ENCODE measurements around the gene EXD3. TPM values are rescaled to one million over a fixed set of nuclear protein-coding genes. Genes with fewer than 3 reads are reported as not detected.

The EXD3 gene
- polyA plus RNA-seq, 1 of the 3 experiments (the other 2 are of a cell fraction), result 11.5 TPM

DNA sequence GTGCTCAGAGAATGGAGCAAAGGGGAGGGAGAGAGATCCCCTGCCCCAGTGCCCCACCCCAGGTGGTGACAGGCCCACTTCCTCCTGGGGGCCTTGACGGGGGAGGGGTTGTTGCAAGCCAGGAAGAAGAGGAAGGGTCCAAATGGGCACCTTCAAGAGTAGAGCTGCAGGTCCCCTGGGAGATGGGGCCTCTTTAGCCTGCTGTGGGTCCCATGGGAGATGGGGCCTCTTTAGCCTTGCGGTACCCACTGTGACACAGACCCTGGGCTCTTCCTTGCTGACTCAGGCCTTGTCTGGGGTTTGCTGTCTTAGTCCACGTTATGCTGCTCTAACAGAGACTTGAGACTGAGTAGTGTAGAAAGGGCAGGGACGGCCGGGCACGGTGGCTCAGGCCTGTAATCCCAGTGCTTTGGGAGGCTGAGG lies 155.0 kb downstream of the EXD3 start:
- ChIA-PET CTCF (interaction anchor here (1.0 to 1.5 kb wide), 3 partner anchors 12 to 31 kb away, joined by 3 to 7 read pairs (median 6); no protein-coding TSS in a partner anchor), POLR2A (interaction anchor here (1.1 kb wide), 1 partner anchor 27 kb away, joined by 3 read pairs; no protein-coding TSS in a partner anchor)
- no peak overlapping the region for H3K4me2 ChIP-seq
- H3K4me1 ChIP-seq (ENCODE audit: control insufficient read depth in 1 of 2, insufficient read depth in 2 of 2, low read depth in 1 of 2, low read length in 1 of 2), result no peaks in the 10 kb centered on the region
- no peaks in the 10 kb centered on the region for H3K27me3 ChIP-seq (ENCODE audit: insufficient read depth)
- TF ChIP-seq SIN3A (IDR thresholded peaks at IDR 0.05; ENCODE audit: borderline replicate concordance, low read depth, low read length) (no peak), SMC3 (IDR thresholded peaks at IDR 0.05; ENCODE audit: low read depth, low read length) (no peak), TCF12 (IDR thresholded peaks at IDR 0.05) (no peak), CHD2 (IDR thresholded peaks at IDR 0.05; ENCODE audit: low read length, partially characterized antibody) (no peak), RFX5 (IDR thresholded peaks at IDR 0.05; ENCODE audit: low read length) (no peak), RXRA (IDR thresholded peaks at IDR 0.05; ENCODE audit: borderline replicate concordance, low read depth) (no peak), NFIC (IDR thresholded peaks at IDR 0.05; ENCODE audit: borderline replicate concordance) (no peak), GATA2 (CRISPR knock-in tag; IDR thresholded peaks at IDR 0.05) (no peak), EZH2phosphoT487 (IDR thresholded peaks at IDR 0.05; ENCODE audit: borderline replicate concordance, low read depth) (no peak), FOXM1 (IDR thresholded peaks at IDR 0.05; ENCODE audit: low read depth) (no peak), JUND (IDR thresholded peaks at IDR 0.05) (no peak), GABPA (IDR thresholded peaks at IDR 0.05; ENCODE audit: low read depth) (no peak), TAF1 (IDR thresholded peaks at IDR 0.05; ENCODE audit: borderline replicate concordance, low read depth, low read length) (no peak), ELF1 (IDR thresholded peaks at IDR 0.05) (no peak)
- TF ChIP-seq, protein P1, sequence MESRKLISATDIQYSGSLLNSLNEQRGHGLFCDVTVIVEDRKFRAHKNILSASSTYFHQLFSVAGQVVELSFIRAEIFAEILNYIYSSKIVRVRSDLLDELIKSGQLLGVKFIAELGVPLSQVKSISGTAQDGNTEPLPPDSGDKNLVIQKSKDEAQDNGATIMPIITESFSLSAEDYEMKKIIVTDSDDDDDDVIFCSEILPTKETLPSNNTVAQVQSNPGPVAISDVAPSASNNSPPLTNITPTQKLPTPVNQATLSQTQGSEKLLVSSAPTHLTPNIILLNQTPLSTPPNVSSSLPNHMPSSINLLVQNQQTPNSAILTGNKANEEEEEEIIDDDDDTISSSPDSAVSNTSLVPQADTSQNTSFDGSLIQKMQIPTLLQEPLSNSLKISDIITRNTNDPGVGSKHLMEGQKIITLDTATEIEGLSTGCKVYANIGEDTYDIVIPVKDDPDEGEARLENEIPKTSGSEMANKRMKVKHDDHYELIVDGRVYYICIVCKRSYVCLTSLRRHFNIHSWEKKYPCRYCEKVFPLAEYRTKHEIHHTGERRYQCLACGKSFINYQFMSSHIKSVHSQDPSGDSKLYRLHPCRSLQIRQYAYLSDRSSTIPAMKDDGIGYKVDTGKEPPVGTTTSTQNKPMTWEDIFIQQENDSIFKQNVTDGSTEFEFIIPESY (IDR thresholded peaks at IDR 0.05; ENCODE audit: borderline replicate concordance, low read depth), result no peak
- TF ChIP-seq, protein P2, sequence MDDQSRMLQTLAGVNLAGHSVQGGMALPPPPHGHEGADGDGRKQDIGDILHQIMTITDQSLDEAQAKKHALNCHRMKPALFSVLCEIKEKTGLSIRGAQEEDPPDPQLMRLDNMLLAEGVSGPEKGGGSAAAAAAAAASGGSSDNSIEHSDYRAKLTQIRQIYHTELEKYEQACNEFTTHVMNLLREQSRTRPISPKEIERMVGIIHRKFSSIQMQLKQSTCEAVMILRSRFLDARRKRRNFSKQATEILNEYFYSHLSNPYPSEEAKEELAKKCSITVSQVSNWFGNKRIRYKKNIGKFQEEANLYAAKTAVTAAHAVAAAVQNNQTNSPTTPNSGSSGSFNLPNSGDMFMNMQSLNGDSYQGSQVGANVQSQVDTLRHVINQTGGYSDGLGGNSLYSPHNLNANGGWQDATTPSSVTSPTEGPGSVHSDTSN (IDR thresholded peaks at IDR 0.05), result no peak
- TF ChIP-seq, protein P3, sequence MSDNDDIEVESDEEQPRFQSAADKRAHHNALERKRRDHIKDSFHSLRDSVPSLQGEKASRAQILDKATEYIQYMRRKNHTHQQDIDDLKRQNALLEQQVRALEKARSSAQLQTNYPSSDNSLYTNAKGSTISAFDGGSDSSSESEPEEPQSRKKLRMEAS (IDR thresholded peaks at IDR 0.05; ENCODE audit: low read depth), result no peak
- TF ChIP-seq, protein P4, sequence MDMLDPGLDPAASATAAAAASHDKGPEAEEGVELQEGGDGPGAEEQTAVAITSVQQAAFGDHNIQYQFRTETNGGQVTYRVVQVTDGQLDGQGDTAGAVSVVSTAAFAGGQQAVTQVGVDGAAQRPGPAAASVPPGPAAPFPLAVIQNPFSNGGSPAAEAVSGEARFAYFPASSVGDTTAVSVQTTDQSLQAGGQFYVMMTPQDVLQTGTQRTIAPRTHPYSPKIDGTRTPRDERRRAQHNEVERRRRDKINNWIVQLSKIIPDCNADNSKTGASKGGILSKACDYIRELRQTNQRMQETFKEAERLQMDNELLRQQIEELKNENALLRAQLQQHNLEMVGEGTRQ (IDR thresholded peaks at IDR 0.05; ENCODE audit: borderline replicate concordance, low read depth, low read length), result no peak
- no peak overlapping the region for H2AFZ ChIP-seq (ENCODE audit: low read depth)
- H3K79me2 ChIP-seq (ENCODE audit: insufficient read depth), result no peaks in the 10 kb centered on the region
- H3K4me3 ChIP-seq (ENCODE audit: low read depth in 2 of 2, low read length in 1 of 2), result no peak overlapping the region
- H3K27ac ChIP-seq (ENCODE audit: low read depth in 2 of 2, low read length in 1 of 2), result no peak overlapping the region
- 96% methylated on average over 6 of the region's 6 CpGs for WGBS (ENCODE audit: low lambda C conversion rate)
- peaks cover 19 to 48% of the 10 kb centered on the region in 2 experiments for H3K36me3 ChIP-seq (replicated peaks in 1 of 2; ENCODE audit: control insufficient read depth in 1 of 2, insufficient read depth in 2 of 2, low read length in 1 of 2)
- no peak for DNase-seq
- H3K9me3 ChIP-seq, result no peaks in the 10 kb centered on the region
- no peaks in the 10 kb centered on the region for H4K20me1 ChIP-seq (ENCODE audit: insufficient read depth)
- H3K9ac ChIP-seq, result no peak overlapping the region
- H3K9me2 ChIP-seq, result no peaks in the 10 kb centered on the region
- H3F3A ChIP-seq (replicated peaks; ENCODE audit: insufficient read depth), result no peaks in the 10 kb centered on the region

Data from SK-N-SH (cell line).